ENCODE measurements around the gene MDGA2.

The MDGA2 gene

DNA sequence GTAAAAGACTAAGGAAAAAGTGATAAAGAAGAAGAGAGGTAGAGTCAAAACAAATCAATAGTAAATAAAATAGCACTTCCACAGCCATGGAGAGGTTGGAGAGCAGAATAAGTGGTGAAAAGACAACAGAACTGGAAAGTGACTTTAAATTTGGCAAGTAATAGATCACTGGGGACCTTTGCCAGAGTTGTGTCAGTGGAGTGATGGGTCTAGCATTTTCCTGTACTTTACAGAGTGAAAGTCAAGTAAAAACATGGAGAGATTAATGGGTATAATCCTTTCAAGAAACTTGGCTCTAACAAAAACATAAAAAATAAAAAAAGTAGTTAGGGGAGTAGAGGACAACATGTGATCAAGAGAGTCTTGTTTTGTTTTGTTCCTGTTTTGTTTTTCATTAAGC lies 521.7 kb downstream of the MDGA2 start:
- TF ChIP-seq, protein P1, sequence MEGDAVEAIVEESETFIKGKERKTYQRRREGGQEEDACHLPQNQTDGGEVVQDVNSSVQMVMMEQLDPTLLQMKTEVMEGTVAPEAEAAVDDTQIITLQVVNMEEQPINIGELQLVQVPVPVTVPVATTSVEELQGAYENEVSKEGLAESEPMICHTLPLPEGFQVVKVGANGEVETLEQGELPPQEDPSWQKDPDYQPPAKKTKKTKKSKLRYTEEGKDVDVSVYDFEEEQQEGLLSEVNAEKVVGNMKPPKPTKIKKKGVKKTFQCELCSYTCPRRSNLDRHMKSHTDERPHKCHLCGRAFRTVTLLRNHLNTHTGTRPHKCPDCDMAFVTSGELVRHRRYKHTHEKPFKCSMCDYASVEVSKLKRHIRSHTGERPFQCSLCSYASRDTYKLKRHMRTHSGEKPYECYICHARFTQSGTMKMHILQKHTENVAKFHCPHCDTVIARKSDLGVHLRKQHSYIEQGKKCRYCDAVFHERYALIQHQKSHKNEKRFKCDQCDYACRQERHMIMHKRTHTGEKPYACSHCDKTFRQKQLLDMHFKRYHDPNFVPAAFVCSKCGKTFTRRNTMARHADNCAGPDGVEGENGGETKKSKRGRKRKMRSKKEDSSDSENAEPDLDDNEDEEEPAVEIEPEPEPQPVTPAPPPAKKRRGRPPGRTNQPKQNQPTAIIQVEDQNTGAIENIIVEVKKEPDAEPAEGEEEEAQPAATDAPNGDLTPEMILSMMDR (conservative IDR thresholded peaks at IDR 0.05) = no peak
- H3K27ac ChIP-seq = no peak overlapping the region

DNA sequence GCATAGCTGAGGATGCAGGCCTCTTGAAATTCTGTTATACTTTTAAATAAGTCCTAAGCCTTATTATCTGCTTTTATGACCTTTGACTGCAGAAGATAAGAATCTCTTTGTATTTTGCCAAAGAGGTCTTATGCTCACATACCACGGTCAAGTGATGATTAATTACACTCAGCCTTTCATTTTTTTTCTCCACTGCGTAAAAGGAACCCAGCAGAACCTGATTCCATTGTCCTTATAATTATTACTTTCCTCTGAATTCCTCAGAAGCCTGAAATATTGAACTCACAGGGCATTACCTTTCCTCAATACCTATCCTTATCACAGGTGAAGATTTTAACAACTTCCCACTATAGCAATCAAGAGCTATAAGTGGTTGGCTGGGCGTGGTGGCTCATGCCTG lies 525.1 kb downstream of the MDGA2 start:
- TF ChIP-seq, protein P1 (conservative IDR thresholded peaks at IDR 0.05) = no peak
- no peak overlapping the region for H3K27ac ChIP-seq

DNA sequence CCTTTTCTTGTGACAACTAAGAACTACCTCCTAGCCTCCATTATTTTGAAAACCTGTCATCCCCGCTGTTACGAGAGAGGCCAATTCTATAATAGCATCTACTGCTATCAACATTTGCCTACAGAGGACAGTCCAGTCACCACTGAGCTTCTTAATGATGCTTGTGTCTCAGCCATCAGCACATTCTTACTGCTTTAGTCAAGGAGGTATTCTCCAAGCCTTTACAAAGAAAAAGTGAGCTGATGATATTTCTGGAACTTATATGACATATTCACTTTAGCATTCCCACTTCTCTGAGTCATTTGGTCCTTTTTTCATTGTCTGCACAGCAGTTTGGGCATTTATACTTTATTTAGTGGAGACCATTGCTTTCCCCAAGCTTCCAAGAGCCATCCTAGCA lies 526.1 kb downstream of the MDGA2 start:
- H3K27ac ChIP-seq = no peak overlapping the region
- TF ChIP-seq, protein P1 (conservative IDR thresholded peaks at IDR 0.05) = no peak

DNA sequence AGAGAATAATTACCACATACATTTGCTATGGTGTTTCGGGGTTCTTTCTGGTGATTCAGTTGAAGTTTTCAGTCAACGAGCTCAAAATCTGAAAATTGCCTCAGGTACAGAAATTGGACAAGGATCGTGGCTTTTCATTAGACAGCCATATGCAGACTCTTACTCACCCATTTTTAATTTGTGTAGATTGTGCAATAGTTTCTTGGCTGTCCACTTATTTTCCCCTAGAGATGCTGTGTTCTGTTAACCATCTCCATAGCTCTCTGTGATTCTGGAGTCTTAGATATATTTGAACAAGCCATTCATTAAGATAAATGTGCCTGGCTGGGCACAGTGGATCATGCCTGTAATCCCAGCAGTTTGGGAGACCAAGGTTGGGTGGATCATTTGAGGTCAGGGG lies 526.7 kb downstream of the MDGA2 start:
- no peak overlapping the region for H3K27ac ChIP-seq
- TF ChIP-seq, protein P1 (conservative IDR thresholded peaks at IDR 0.05) = no peak

DNA sequence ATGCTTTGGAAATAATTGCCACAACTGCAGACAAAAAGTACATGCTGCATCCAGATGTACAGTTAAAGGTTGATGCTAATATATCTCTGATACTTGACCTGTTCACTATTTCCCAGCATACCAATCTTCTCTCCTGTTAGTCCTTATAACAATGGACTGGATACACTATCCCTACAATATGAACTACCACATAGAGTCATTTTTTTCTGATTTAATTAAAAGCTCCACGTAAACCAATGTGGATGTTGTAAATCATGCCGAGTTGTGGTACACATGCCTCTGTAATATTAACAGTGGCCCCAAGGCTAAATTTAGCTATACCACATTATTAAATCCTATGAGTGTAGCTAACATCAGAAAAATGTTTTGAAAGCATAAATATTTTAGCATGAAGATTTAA lies 554.8 kb downstream of the MDGA2 start:
- no peak overlapping the region for H3K27ac ChIP-seq
- TF ChIP-seq, protein P1 (conservative IDR thresholded peaks at IDR 0.05) = no peak

DNA sequence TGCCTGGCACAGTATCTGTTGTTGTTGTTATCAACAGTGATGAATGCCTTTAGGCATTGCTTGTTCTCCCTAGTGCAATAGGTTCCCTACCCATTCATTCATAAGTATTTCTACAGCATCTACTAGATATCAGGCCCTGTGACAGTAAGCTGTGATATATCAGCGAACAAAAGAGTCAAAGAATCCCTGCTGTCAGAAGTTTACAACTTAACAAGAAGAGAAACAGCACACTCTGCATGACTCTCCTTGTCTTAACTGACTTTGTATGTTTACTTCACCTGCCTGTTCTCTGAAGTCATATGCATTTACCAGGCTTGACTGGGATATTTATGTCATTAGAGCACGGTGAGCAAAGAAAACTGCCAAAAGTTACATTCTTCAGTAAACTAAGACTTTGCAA lies 571.6 kb downstream of the MDGA2 start:
- H3K27ac ChIP-seq = no peak overlapping the region
- TF ChIP-seq, protein P1 (conservative IDR thresholded peaks at IDR 0.05) = no peak

DNA sequence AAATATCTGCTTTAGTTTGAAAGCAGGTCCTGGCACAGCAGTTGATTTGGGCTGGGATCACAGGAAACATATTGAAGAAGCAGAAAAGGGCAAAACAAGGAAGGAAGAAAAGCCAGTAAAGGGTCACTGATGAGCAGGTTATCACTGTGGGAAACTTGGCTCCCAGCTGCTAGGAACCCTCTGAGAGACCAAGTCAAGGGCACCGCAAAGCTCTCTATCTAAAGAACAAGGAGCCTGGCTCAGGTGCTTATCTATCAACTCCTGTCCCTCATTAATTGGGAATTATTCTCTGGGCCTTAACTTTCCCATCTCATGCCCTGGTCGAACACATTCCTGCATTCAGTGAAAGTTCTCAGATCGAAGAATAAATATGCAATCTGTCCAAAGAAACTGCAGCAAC lies 572.9 kb downstream of the MDGA2 start:
- H3K27ac ChIP-seq = no peak overlapping the region
- TF ChIP-seq, protein P1 (conservative IDR thresholded peaks at IDR 0.05) = no peak

DNA sequence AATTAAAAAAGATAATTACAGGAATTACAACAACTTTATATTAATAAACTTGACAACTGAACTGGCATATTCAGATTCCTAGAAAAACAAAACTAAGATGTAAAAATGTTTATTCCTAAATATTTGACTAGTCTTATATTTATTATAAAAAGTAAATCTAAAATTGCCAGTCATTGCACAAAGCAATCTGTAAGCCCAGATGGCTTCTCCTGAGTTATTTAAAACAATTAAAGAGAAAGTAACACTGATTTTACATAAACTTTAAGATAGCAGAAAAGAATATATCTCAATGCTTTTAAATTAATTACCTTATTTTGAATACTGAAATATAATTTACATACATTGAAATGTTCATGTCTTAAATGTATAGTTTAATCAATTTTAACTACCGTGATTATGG lies 589.7 kb downstream of the MDGA2 start:
- TF ChIP-seq, protein P1 (conservative IDR thresholded peaks at IDR 0.05) = no peak

More for the DNA sequence above, 589.7 kb downstream of the MDGA2 start:
- no peak overlapping the region for H3K27ac ChIP-seq

All from VCaP (cell line).